COR-L47 (cell line): Measurements from ENCODE around the gene WWOX.

Experiments
- DNase-seq: peaks from one replicate; lab custom pipeline; 2025; lab: John Stamatoyannopoulos, UW

The WWOX gene

DNA sequence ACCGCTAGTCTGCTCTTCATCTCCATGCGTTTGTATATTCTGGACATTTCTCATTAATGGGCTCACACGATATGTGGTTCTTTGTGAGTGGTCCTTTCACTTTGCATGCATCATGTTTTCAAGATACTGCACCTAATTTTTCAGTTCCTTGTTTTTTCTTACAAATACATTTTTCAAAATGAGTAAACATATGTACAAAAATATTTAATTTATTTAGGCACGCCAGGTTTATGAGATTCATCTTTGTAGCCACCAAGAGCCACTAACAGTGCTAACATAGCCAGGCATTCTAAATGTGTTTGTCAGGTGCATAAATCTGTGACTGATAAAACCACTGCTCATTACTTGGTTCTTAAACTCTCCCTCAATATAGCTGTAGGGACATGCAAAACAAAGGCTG, 375.3 kb downstream of the WWOX start:
- DNase-seq = no peak

DNA sequence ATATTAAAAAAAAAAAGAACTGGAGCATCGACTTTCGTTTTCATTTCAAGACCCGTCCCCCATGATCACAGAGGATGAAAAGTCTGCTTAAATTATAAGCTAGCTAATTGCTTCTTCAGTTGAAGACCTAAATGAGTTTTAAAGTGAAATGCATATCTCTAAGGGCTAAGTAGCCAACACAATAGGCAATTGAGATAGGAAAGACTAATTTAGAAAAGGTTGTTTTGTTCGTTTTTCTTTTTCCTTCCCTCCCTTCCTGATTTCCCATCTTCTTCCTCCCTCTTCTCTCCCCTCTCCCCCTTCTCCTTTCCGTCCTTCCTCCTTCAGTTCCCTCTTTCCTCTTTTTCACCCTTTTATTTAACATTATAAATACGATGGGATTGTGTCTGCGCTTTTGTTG, 377.2 kb downstream of the WWOX start:
- DNase-seq = no peak

DNA sequence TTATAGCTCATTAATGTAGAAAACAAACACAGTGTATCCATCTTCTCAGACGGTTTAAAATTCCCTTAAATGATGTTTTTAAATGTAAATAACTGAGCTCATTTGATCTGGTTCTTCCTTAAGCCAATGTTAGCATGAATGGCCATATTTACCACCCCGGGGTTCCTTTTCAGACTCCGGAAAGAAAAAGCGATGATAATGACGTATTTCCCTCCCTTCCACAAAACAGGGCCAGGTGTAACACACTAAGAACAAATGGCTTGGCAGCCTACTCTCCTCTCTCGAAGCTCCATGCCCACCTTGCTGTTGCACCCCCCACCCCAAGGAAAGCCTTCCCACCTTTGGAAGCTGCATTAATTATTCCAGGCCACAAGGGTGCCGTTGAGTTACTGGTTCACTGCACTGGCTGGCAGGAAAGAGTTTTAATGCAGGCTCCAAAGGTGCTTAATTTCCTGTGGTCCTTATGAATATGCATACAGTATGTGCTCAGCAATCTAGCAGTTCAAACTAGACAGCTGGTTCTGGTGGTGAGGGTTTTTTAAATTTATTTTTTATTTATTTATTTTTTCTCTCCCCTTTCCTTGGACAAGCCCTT, 378.9 kb downstream of the WWOX start:
- DNase-seq = peak; percentile 62

DNA sequence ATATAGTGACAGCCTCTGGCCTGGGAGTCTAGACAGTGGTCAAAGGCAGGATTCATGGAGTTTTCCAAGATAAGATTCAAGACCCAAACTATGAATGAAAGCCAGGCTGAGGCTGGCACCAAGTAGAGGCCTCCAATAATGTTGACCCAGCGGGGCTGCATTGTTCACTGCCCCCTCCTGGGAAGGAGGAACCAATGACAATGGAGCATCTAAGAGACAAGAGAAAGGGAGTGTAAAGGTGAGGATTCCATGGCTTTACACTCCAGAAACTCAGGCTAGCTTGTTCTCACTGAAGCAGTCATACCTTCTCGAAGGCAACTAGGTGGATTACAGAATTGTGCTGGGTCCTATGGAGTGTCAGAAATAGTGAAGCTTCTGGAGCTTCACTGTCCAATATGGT, 380.3 kb downstream of the WWOX start:
- DNase-seq = no peak

DNA sequence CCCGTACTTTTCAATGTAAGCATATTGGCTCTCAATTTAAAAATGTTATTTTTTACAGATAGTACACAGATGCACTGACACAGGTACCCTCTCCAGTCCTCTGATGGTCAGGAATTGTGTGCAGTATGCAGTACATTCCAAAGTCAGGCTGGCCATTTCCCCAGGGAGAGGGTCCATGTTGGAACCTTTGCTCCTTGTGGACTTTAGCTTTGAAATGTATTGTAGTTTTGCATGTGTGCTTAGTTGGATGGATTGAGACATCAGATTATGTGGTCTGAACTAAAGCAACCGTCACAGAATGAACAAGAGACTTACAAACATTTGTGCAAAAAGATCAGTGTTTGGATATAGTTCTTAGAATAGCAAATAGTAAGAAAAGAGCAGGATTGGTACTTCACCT, 381.1 kb downstream of the WWOX start:
- no peak for DNase-seq

DNA sequence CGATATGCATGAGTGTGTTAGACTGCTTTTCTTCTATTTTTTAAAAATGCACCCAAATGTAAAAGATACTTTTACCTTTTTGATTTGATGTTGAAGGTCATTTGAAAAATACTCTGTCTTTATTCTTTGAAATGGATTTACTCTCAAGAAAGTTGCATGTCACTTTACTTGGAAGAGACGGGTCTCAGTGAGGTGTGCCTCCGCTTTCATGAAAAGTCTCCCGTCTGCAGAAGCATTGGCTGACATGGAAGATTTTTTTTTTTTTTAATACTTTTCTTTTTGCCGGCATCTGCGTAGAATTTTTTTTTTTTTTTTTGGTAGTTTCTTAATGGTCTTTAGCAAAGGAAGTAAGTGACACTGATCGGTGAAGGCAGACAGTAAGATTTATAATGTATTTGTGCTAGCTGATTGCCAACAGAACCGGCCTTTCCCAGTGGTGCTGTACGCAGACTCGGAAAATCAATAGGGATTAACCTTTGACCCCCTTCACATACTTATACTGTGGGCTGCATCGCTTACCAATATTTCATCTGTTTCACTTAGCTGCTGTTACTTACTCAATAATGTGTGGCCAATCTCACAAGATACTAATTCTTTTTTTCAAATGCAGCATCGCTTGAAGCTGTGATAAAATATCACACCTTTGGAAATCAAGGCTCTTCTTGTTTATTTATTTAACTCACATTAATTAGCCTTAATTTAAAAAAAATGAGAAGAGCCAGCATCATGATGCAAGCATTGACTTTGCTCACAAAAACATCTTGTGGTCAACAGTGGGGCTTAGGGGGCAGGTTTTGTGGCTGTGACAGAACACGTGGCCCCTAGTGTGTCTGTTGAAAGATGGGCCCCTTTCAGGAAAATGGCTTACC, 383.9 kb downstream of the WWOX start:
- no peak for DNase-seq

DNA sequence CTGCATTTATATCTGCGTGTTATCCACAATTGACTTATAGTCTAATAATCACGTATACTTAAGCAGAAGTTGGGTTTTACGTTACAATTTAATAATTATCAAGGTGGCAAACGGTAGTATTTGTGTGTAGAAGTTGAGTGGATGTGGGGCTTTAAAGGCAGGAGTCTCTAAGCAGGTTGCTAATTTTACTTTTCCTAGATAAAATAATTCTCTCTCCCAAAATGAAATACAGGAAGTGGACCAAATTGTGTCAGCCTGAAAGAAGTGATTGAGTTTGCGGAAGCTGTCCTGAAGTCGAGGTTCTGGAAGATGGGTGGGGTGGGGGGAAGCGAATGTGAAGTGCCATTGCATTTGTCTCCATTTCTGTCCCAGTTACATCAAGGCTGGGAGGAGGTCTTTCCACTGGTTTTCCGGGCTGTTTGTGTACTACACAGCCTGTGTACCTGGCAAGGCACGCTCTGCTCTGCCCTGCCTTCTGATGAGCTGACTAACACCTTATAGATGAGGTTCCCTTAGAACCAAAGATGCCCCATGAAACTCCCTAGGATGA, 385.1 kb downstream of the WWOX start:
- no peak for DNase-seq

DNA sequence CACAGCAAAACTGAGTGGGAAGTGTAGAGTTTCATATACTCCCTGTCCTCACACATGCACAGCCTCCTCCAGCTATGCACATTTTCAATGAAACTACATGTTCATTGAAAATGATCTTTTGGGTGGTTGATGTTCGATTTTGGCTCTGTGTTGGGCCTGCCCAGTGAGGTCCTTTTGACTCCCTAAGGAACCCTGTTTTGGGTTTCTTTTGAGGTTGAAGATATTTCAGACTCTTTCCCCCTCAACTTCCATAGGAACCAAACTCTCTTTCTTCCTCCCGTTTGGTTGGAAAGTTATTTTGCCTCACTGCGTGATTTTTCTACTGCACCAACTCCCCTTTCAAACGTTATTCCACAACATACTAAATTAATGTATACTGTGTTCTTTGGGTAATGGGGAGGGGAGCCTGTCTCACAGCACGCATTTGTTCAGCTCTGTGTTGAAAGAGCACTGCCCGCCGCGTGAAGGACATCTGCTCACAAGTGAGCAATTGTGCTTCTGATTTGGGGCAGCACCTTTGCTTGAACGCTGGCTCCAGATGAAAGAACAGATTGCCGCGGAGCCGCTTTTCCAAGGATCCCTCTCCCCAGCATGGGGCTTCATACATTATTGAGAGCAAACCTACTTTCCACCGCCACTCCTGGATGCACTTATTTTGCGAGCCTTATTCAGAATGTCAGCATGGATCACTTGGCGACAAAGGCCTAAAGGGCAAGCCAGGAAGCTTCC, 385.9 kb downstream of the WWOX start:
- DNase-seq = no peak

DNA sequence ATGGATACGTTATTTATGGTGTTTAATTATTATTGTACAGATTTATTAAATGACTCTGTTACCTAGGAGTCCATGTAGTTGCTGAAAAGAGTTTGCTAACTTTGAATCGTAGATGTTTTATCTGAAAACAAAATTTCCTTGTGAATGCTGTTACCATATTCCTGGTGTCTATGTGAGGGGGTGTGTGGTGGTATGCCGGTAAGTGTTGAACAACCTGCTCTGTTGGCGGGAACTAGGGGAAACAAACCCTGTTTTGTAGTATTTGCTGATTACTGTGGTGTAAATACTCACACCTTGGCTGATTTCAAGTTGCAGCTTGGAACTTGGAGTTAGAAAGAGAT, 386.4 kb downstream of the WWOX start:
- DNase-seq = no peak

DNA sequence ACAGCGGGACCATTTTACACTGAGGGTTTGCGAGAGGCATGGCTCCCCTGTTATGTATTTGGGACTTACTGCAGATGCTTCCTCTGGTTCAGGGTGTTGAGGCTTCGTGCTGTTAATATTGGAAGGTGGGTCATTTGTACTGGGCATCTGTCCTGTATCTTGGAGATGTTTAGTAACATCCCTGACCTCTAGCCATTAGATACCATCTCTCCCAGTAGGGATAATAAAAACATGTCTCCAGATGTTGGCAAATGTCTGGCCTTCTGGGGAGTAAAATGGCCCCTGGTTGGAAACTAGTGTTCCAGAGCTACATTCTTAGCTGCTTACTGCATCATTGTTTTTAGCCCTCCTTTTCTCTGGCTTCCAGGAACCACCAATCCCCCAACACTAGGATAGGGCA, 388.0 kb downstream of the WWOX start:
- no peak for DNase-seq

DNA sequence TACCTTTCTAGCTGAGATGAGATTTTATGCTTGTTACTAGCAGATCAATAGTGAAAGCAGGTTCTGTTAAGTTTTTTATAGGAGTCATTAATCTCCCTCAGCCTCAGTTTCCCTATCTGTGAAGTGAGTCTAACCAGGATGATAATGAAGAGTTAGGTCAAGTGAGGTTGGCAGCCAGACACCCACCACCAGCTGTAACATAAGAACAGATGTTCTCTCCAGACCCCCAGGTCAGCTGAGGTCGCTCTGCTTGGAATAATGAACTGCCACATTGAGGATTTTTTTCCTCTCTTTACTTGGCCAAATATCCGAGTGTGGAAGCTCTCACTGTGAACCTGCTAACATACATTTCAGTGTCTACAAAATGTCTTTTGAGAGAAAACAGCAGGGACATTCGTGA, 389.6 kb downstream of the WWOX start:
- DNase-seq = no peak

DNA sequence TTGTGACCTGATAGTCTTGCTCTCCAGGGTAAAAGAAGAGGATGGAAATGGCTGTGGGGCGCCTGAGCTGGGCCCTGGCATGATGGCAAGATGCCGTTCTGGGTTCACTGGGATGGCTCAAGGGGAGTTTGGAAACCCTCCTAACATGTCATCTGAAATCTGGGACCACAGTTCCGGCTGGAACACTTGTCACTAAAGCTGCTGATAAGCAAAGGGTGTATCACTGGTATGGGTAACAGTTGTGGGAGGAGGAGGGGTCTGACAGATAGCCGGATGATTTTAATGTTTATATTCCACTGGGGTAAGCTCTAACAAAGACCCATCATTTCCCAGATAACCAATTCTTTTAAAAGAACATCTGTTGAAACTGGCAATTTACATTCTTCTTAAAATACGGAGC, 390.2 kb downstream of the WWOX start:
- DNase-seq = no peak

DNA sequence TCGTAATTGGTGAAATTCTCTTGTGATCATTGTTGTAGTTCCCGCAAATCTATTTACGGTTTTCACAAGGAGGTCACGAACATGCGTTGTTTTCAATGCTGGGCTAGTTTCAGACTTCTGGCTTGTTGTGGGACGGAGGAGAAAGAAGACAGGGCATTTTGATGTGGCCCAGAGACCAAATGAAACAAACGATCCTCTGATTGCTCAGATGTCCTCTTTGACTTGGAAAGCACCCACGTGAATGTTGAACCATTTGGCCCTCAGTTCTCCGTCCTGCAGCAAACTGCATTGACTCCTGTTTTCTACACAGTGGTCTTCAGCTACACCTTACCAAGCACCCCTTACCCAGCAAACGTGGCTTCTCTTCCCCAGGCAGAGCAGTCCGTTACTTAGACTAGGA, 391.0 kb downstream of the WWOX start:
- DNase-seq = no peak

DNA sequence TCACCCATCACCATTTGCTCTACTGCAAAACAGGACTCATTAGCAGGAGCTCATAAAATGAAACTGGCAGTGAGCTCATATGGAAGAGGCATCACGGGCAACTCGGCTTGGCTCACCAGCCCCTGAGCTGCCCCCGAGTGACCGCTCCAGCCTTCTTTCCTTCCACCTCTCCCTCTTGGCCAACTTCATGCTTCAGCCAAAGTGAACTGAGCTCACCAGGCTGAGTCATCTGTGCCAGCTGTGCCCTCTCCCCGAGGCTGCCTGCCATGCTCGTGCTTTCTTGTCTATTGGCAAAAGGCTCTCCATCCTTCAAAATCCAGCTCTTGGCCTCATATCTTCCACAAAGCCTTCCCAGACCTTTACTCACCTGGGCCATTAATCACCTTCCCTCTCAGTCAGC, 391.4 kb downstream of the WWOX start:
- DNase-seq = no peak

DNA sequence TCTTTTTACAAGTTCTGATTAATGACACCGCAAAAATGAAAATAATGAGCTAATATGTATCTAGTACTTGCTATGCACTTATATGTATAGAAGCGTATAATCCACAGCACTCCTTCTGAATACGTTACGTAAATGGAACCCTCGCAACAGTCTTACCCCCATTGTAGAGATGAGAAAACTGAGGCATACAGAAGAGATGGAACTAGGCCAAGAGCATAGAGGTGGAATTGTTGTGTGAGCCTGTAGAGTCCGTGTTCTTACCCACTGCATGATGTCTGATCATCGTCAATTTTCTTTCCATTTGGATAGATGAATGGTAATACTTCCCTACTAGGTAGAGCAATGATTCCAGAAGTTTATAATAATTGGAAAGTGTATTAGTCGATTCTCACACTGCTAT, 394.1 kb downstream of the WWOX start:
- DNase-seq = no peak

DNA sequence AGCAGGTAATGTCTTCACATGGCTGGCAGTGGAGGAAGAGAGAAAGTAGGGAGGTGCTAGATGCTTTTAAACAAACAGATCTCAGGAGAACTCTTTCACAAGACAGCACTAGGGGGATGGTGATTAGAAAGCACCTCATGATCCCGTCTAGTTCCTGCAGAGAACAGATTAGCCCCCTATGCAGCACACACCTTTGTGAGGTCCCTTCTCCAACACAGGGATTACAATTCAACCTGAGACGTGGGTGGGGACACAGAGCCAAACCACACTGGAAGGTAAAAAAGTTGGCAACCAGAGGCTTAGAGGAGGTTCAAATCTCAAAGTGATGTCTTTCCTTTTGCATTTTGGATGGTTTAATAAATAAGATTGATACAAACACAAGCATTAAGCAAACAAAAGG, 394.7 kb downstream of the WWOX start:
- DNase-seq = no peak

DNA sequence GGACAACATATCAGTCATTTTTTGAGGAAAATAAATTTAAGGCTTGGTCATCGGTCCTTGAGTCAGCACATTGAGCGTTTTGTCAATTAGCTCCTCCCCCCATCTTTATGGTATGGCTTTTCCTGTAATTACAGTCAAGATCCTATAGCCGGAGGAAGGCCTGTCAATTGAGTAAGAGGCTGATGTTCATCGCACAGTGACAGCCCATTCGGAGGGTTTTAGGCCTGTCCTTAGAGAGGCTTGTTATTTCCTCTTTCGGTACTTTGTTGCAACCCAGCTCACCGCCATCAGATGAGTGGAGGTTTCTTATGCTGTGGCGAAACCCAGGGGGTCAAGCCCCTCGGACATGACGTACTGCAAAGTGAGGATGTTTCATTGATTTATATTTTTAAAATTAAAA, 395.2 kb downstream of the WWOX start:
- no peak for DNase-seq

DNA sequence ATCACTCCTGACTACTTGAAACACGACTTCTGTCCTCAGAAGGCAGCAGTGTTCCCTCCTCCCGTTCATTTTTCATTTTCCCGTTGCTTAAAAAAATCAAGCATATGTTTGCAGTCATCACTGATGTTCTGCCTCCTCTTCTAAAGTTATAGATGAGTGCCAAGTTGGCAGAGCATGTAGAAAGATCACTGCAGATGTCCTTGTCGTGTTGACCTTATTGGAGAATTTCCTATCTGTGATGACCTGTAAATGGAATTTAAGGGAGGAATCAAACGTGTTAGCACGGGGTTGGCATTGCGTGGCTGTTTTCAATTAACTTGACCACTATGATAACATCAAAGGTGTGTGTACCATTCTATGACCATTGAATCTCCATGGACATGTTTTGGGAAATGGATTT, 396.7 kb downstream of the WWOX start:
- DNase-seq = no peak

DNA sequence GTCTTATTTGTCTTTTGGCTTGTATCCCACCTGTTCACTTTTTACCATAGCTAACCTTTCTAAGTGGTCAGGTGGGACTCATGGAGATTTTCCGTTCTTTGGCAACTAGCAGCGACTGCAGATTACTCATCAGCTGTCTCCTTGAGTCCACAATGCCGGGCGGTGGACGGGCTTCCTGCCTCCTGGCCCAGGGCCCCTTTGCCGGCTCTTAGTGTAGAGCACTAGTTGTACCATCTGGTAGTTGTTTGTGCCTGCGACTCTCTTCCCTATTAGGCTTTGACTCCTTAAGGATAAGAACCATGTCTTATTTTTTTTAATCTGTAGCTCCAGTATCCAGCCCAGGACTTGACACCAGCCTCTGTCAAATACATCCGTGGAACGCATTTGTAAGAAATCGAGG, 399.9 kb downstream of the WWOX start:
- no peak for DNase-seq

DNA sequence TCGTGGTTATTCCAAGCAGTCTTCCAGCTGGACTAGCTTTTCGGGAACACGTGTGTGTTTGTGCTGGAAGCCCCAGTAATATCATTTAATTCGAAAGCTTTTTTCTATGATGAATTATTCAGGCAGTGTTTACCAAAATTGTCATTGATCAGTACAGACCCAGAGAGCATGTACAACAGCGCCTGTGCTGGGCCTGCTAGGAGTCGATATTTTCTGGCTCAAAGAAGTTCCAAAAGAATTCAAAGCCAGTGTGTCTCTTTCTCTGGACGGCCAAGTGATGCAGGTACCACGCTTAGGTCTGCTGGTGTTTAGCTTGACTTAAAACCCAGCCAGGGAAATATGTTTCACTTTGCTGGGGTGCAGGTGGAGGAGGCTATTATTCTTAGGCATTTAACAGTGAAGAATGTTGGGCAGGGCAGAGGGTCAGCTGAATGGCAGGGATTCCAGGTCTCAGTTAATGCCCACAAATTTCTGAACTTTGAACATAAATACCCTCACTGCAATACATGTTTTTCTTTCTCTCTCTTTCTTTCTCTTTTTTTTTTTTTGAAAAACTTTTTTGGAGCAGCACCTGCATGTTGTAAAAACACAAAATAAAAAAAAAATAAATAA, 401.3 kb downstream of the WWOX start:
- DNase-seq = no peak

DNA sequence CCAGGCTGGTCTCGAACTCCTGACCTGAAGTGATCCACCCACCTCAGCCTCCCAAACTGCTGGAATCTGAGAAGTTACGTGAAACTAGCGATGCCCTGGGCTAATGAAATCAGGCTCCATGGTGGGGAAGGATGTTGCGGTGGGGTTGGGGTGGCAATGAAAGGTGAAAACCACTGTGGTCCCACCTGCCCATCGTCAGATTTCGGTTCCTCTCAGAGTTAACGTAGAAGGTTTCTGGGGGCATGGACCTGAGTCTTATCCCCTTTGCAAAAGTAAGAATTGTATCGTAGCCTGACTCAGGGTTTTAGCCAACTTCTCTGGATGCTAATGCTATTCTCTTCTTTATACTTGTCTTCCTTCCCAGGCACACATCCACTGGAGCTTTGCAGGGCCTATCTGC, 402.3 kb downstream of the WWOX start:
- DNase-seq = no peak

DNA sequence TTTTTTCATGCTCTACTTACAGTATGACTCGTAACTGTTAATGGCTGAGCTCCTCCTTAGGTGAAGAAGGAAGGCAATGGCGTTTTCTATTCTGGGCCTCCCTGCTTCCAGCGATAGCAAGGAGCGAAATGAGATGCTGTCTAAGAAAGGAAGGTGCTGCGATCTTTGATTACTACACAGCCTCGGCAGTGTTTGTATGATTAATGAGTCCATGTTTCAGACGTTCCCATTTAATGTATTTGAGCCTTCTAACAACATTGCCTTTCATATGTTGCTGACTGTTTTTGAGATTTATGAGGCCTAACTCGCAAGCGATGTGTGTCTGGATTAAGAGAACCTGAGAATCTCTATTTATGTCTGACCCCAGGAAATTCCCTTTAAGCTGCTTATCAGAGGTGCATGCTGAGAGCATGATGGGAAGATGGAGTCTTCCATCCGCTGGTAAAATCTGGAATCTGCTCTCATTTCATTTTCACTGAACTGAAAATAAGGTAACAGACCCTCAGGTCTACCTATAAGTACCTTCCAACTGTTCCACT, 403.4 kb downstream of the WWOX start:
- DNase-seq = no peak
